ENCODE results near the gene SPOCK1. TPM values are rescaled to one million over a fixed set of nuclear protein-coding genes. Genes with fewer than 3 reads are reported as not detected.

The SPOCK1 gene
- total RNA-seq, 1 experiment from 2014 or later, result 4.0 TPM

- intact Hi-C loops (cut with micrococcal nuclease; ENCODE audit: unreplicated experiment), result no loop called here
Measured at GRCh38 chr5:137488974-137489373, 10.2 kb downstream of the SPOCK1 start.

GRCh38 chr5:137488516-137488915, 10.6 kb downstream of the SPOCK1 start:
- Histone ChIP-seq H3K27me3 (replicated peaks; ENCODE audit: insufficient read depth, low read depth, low read length, poor library complexity) (no peaks in the 10 kb centered on the region), H3K4me3 (ENCODE audit: low read depth, low read length, poor library complexity, severe bottlenecking) (no peak overlapping the region), H3K9me3 (ENCODE audit: low read depth, low read length, poor library complexity, severe bottlenecking) (no peaks in the 10 kb centered on the region), H3K27ac (ENCODE audit: low read depth, low read length, poor library complexity, severe bottlenecking) (no peak overlapping the region), H3K36me3 (ENCODE audit: insufficient read depth, low read length, poor library complexity, severe bottlenecking) (no peaks in the 10 kb centered on the region), H3K4me1 (ENCODE audit: insufficient read depth, low read length, poor library complexity, severe bottlenecking) (no peaks in the 10 kb centered on the region)
- CTCF ChIA-PET, result no interaction called here
- intact Hi-C loops (cut with micrococcal nuclease; ENCODE audit: unreplicated experiment), result no loop called here
- no TSS peak for BruUV-seq (replicated peaks)
- TF ChIP-seq CTCF (conservative IDR thresholded peaks at IDR 0.05; ENCODE audit: low read depth, low read length) (no peak), EZH2 (IDR thresholded peaks at IDR 0.05; ENCODE audit: borderline replicate concordance, low read depth, low read length, poor library complexity, severe bottlenecking) (no peak)
- POLR2A ChIA-PET (ENCODE audit: low non-redundant PET), result no interaction called here
- DNase-seq (ENCODE audit: low spot score), result no peak

More at GRCh38 chr5:137488974-137489373, 10.2 kb downstream of the SPOCK1 start:
- Histone ChIP-seq H3K27me3 (replicated peaks; ENCODE audit: insufficient read depth, low read depth, low read length, poor library complexity) (peaks cover 3% of the 10 kb centered on the region), H3K27ac (ENCODE audit: low read depth, low read length, poor library complexity, severe bottlenecking) (no peak overlapping the region), H3K4me1 (ENCODE audit: insufficient read depth, low read length, poor library complexity, severe bottlenecking) (no peaks in the 10 kb centered on the region), H3K4me3 (ENCODE audit: low read depth, low read length, poor library complexity, severe bottlenecking) (no peak overlapping the region), H3K36me3 (ENCODE audit: insufficient read depth, low read length, poor library complexity, severe bottlenecking) (no peaks in the 10 kb centered on the region), H3K9me3 (ENCODE audit: low read depth, low read length, poor library complexity, severe bottlenecking) (no peaks in the 10 kb centered on the region)
- DNase-seq (ENCODE audit: low spot score), result no peak
- BruUV-seq (replicated peaks), result no TSS peak
- POLR2A ChIA-PET (ENCODE audit: low non-redundant PET), result no interaction called here
- no peak for TF ChIP-seq EZH2 (IDR thresholded peaks at IDR 0.05; ENCODE audit: borderline replicate concordance, low read depth, low read length, poor library complexity, severe bottlenecking)
- no peak for TF ChIP-seq CTCF (conservative IDR thresholded peaks at IDR 0.05; ENCODE audit: low read depth, low read length)
- CTCF ChIA-PET, result no interaction called here

- ChIA-PET POLR2A (ENCODE audit: low non-redundant PET) (no interaction called here), CTCF (no interaction called here)
- Histone ChIP-seq H3K27ac (ENCODE audit: low read depth, low read length, poor library complexity, severe bottlenecking) (no peak overlapping the region), H3K36me3 (ENCODE audit: insufficient read depth, low read length, poor library complexity, severe bottlenecking) (no peaks in the 10 kb centered on the region), H3K4me3 (ENCODE audit: low read depth, low read length, poor library complexity, severe bottlenecking) (no peak overlapping the region), H3K4me1 (ENCODE audit: insufficient read depth, low read length, poor library complexity, severe bottlenecking) (no peaks in the 10 kb centered on the region), H3K27me3 (replicated peaks; ENCODE audit: insufficient read depth, low read depth, low read length, poor library complexity) (no peaks in the 10 kb centered on the region), H3K9me3 (ENCODE audit: low read depth, low read length, poor library complexity, severe bottlenecking) (no peaks in the 10 kb centered on the region)
- BruUV-seq (replicated peaks), result no TSS peak
- intact Hi-C loops (cut with micrococcal nuclease; ENCODE audit: unreplicated experiment), result no loop called here
- TF ChIP-seq EZH2 (IDR thresholded peaks at IDR 0.05; ENCODE audit: borderline replicate concordance, low read depth, low read length, poor library complexity, severe bottlenecking) (no peak), CTCF (conservative IDR thresholded peaks at IDR 0.05; ENCODE audit: low read depth, low read length) (no peak)
- no peak for DNase-seq (ENCODE audit: low spot score)
Measured at GRCh38 chr5:137487600-137487999, 11.5 kb downstream of the SPOCK1 start.

All from A673 (cell line).